Colon (tissue), 2 donors: Measurements from ENCODE around the gene IL18.
A peak's percentile ranks its signal among the peaks of the same experiment; 100 is the strongest.
"Not testable (repeated sequence)": the region's sequence is repeated elsewhere in the genome, so short reads cannot be mapped to it uniquely, and the experiment has no call there.

ENCODE experiments used
- FAIRE-seq: peaks from 2 replicates; lab custom pipeline; 2012; peaks lifted over from hg19 to GRCh38; lab: Jason Lieb, UNC
- donor health status: control.
- donor health status: control.

The IL18 gene

GRCh38 chr11:112163875-112164685, at the start of gene IL18:
IL18 (minus strand) TSS chr11:112164094; CDS start chr11:112155053, 9,041 bp downstream.
- FAIRE-seq, result no peak

- FAIRE-seq, result no peak
Observed at GRCh38 chr11:112212710-112213109, 48.8 kb upstream of the IL18 start.

- no peak for FAIRE-seq
Observed at GRCh38 chr11:112212290-112212689, 48.4 kb upstream of the IL18 start.

GRCh38 chr11:112211536-112211935, 47.6 kb upstream of the IL18 start:
- no peak for FAIRE-seq

GRCh38 chr11:112210890-112211289, 47.0 kb upstream of the IL18 start:
- FAIRE-seq, result no peak

GRCh38 chr11:112206071-112206470, 42.2 kb upstream of the IL18 start:
- no peak for FAIRE-seq

- no peak for FAIRE-seq
Observed at GRCh38 chr11:112200252-112200651, 36.4 kb upstream of the IL18 start.

- not testable (repeated sequence) for FAIRE-seq
Observed at GRCh38 chr11:112199101-112199500, 35.2 kb upstream of the IL18 start.

GRCh38 chr11:112196519-112197087, 32.7 kb upstream of the IL18 start:
- FAIRE-seq, result no peak

- FAIRE-seq, result no peak
Observed at GRCh38 chr11:112195951-112196351, 32.1 kb upstream of the IL18 start.

GRCh38 chr11:112195113-112195512, 31.2 kb upstream of the IL18 start:
- not testable (repeated sequence) for FAIRE-seq

- no peak for FAIRE-seq
Observed at GRCh38 chr11:112186304-112186703, 22.4 kb upstream of the IL18 start.

GRCh38 chr11:112185883-112186282, 22.0 kb upstream of the IL18 start:
- FAIRE-seq, result no peak

GRCh38 chr11:112182867-112183266, 19.0 kb upstream of the IL18 start:
- no peak for FAIRE-seq

GRCh38 chr11:112179601-112180000, 15.7 kb upstream of the IL18 start:
- no peak for FAIRE-seq

GRCh38 chr11:112178936-112179335, 15.0 kb upstream of the IL18 start:
- no peak for FAIRE-seq

GRCh38 chr11:112178428-112178827, 14.5 kb upstream of the IL18 start:
- FAIRE-seq, result no peak

- FAIRE-seq, result no peak
Observed at GRCh38 chr11:112177589-112177988, 13.7 kb upstream of the IL18 start.

- no peak for FAIRE-seq
Observed at GRCh38 chr11:112176077-112176476, 12.2 kb upstream of the IL18 start.

- no peak for FAIRE-seq
Observed at GRCh38 chr11:112175599-112175952, 11.7 kb upstream of the IL18 start.

GRCh38 chr11:112174789-112175598, 11.1 kb upstream of the IL18 start, which contains the start of gene BCO2:
BCO2 (plus strand) TSS chr11:112175512; CDS start chr11:112175602, 90 bp downstream.
- peak; percentile 31 for FAIRE-seq

GRCh38 chr11:112173152-112173551, 9.3 kb upstream of the IL18 start:
- FAIRE-seq, result no peak
